ENCODE results near the gene CCDC28B. TPM values are rescaled to one million over a fixed set of nuclear protein-coding genes. Genes with fewer than 3 reads are reported as not detected.

Gene CCDC28B
- 1.7 to 3.3 TPM (median 2.5 TPM) in 5 replicates for total RNA-seq (2022; extraction: Qiagen RNA extraction; ENCODE audit: low read depth)

DNA sequence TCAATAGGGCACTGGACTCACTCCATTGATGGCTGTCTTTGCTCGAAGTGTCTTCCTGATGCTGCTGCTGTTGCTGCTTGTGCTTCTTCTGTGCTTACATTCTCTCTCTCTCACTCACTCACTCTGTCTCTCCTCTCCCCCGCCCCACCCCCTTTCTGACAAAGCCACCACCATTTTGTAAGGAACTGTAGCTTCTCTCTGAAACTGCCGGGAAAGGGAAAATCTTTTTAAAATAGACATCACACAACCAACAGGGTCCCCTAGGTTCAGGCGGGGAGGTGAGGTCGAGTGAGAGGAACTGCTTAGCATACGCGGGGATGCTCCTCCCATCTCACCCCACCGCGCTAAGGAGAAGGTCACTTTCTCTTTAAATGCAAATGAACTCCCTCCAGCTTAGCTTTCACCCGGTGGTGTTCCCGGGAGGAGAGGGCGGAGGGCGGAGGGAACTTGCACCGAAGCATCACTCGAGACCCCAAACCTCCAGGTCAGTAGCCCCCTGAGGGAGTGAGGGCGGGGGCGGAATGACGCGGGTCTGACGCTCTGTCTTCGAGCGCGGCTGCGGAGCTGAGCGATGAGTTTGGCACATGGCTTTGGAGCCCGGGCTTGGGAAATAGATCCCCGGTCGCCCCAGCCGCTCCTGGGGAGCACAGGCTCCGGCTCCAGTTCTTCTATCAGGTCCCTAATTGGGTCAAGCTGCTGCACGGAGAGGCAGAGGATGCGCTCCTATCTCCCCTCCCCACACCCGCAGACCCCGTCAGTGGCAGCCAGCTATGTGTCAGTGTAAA is at the start of gene CCDC28B:
Gene CCDC28B, plus strand, starts transcription at position 370 of the 785 bp plus-strand sequence. CDS start 1,341 bp downstream, outside the sequence.

DNA sequence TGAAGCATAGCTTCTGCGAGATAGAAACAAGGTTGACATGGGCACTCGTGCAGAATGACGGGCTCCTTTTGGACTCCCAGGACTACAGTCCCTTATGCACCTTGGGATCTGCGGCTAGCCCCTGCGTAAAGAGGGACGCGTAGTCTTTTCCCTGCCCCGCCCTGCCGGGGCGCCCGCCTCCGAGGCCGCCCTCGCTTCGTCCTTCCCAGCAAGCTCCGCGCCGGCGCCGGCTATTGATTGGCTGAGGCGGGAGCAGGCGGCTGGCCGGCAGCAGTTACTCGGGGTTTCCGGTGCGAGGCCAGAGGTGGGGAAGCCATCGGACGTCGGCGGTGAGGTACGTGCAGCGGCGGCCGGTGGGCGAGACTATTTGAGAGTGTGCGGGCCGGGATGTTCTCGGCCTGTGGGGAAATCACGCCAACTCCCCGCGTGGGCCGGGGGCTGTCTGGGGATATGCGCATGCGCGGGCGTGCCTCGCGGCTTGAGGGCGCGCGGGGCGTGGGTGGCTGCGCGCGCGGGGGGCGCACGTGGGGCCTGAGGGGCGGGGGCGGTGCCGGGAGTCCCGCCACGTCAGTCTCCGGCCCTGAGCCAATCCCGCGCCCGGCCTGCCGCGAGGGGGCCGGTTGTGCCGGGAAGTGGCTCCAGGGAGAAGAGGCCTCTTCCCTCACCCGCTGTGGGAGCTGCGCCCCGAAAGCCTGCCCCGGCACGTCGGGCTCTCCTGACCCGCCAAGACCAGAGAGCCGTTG is 20.8 kb upstream of the CCDC28B start, which contains the start of gene TXLNA:
Gene TXLNA, plus strand, starts transcription at position 233 of the 743 bp plus-strand sequence. CDS start 671 bp downstream, outside the sequence.

GRCh38 chr1:32205401-32206370 is 5.3 kb downstream of the CCDC28B start, which contains the start of gene IQCC:
IQCC (plus strand) TSS chr1:32205671; CDS start chr1:32205682, 11 bp downstream.

GRCh38 chr1:32208891-32209328 is 8.5 kb downstream of the CCDC28B start, which contains the start of gene DCDC2B:
DCDC2B (plus strand) TSS chr1:32209089; CDS start chr1:32209094, 5 bp downstream.

GRCh38 chr1:32221980-32222755 is 21.8 kb downstream of the CCDC28B start, which contains the start of the genes EIF3I and TMEM234:
EIF3I (plus strand) TSS chr1:32222407; CDS start chr1:32222442, 35 bp downstream.
TMEM234 (minus strand) TSS chr1:32222353; CDS start chr1:32222322, 31 bp downstream.

GRCh38 chr1:32246888-32247273 is 46.5 kb downstream of the CCDC28B start, which contains the start of gene FAM167B:
FAM167B (plus strand) TSS chr1:32247222; CDS start chr1:32247422, 200 bp downstream.

GRCh38 chr1:32250893-32251716 is 50.7 kb downstream of the CCDC28B start, which contains the start of gene LCK:
LCK (plus strand) TSS chr1:32251265; CDS start chr1:32274330, 23,065 bp downstream.

Other genes starting within 250 kb of the CCDC28B start
- gene KHDRBS1, start 186.7 kb upstream of the CCDC28B start, total RNA-seq (2022; extraction: Qiagen RNA extraction; ENCODE audit: low read depth) = 107 to 143 TPM (median 138 TPM) in 5 replicates
- gene TMEM39B, start 127.7 kb upstream of the CCDC28B start, total RNA-seq (2022; extraction: Qiagen RNA extraction; ENCODE audit: low read depth) = 8.8 to 14.0 TPM (median 11.8 TPM) in 5 replicates
- gene KPNA6, start 92.5 kb upstream of the CCDC28B start, total RNA-seq (2022; extraction: Qiagen RNA extraction; ENCODE audit: low read depth) = 15.2 to 18.1 TPM (median 15.7 TPM) in 5 replicates
- gene TXLNA, start 20.9 kb upstream of the CCDC28B start, total RNA-seq (2022; extraction: Qiagen RNA extraction; ENCODE audit: low read depth) = 27.5 to 31.0 TPM (median 28.7 TPM) in 5 replicates
- 1.8 to 2.7 TPM (median 2.1 TPM) in 5 replicates for gene IQCC, start 5.1 kb downstream of the CCDC28B start, total RNA-seq (2022; extraction: Qiagen RNA extraction; ENCODE audit: low read depth)
- not detected in 5 replicates for gene DCDC2B, start 8.5 kb downstream of the CCDC28B start, total RNA-seq (2022; extraction: Qiagen RNA extraction; ENCODE audit: low read depth)
- 6.8 to 10.1 TPM (median 9.9 TPM) in 5 replicates for gene TMEM234, start 21.8 kb downstream of the CCDC28B start, total RNA-seq (2022; extraction: Qiagen RNA extraction; ENCODE audit: low read depth)
- 266 to 315 TPM (median 278 TPM) in 5 replicates for gene EIF3I, start 21.8 kb downstream of the CCDC28B start, total RNA-seq (2022; extraction: Qiagen RNA extraction; ENCODE audit: low read depth)
- 0.29 to 0.57 TPM (median 0.48 TPM) in 4 of 5 replicates, not detected in the other for gene FAM167B, start 46.6 kb downstream of the CCDC28B start, total RNA-seq (2022; extraction: Qiagen RNA extraction; ENCODE audit: low read depth)
- gene LCK, start 50.7 kb downstream of the CCDC28B start, total RNA-seq (2022; extraction: Qiagen RNA extraction; ENCODE audit: low read depth) = 0.05 to 0.08 TPM in 2 of 5 replicates, not detected in the others
- gene HDAC1, start 91.5 kb downstream of the CCDC28B start, total RNA-seq (2022; extraction: Qiagen RNA extraction; ENCODE audit: low read depth) = 53.1 to 62.9 TPM (median 57.7 TPM) in 5 replicates
- 63.0 to 80.9 TPM (median 71.6 TPM) in 5 replicates for gene MARCKSL1, start 135.6 kb downstream of the CCDC28B start, total RNA-seq (2022; extraction: Qiagen RNA extraction; ENCODE audit: low read depth)
- gene FAM229A, start 161.9 kb downstream of the CCDC28B start, total RNA-seq (2022; extraction: Qiagen RNA extraction; ENCODE audit: low read depth) = 2.8 to 3.9 TPM (median 3.4 TPM) in 5 replicates
- gene TSSK3, start 161.9 kb downstream of the CCDC28B start, total RNA-seq (2022; extraction: Qiagen RNA extraction; ENCODE audit: low read depth) = not detected in 5 replicates
- 18.3 to 22.3 TPM (median 20.2 TPM) in 5 replicates for gene BSDC1, start 193.8 kb downstream of the CCDC28B start, total RNA-seq (2022; extraction: Qiagen RNA extraction; ENCODE audit: low read depth)

Measured in A549 treated with RU486 at 1 μM for 4 hours (cell line).